GM23248 (cell line): ENCODE results near the gene STAC3.

Source experiments
- EZH2 ChIP-seq: fragments of 200-600 bp; sonication (generic); IDR thresholded peaks from 2 replicates; pipeline ENCODE4 v1.6.1; 2018; ENCODE audit warnings: antibody characterized with exemption, mild to moderate bottlenecking; ENCODE audit not compliant: insufficient read depth, poor library complexity, severe bottlenecking
- EZH2phosphoT487 ChIP-seq: fragments of 200-600 bp; sonication (generic); IDR thresholded peaks from 2 replicates; pipeline ENCODE4 v1.6.1; 2018; ENCODE audit warnings: antibody characterized with exemption, moderate library complexity, mild to moderate bottlenecking, low read depth; ENCODE audit not compliant: insufficient read depth

- TF ChIP-seq EZH2 (no peak), EZH2phosphoT487 (no peak)
Measured at GRCh38 chr12:57263096-57263495, 12.1 kb upstream of the STAC3 start.
